Transverse colon (tissue), 4 donors: ENCODE results near the gene MRPL11. TPM values are rescaled to one million over a fixed set of nuclear protein-coding genes. Genes with fewer than 3 reads are reported as not detected.

Experiments
- DNase-seq: peaks from one replicate; pipeline ENCODE4 v3.0.0-alpha.2; 2019
- H3K27ac ChIP-seq, 4 donors: fragments of 200-600 bp; sonication (generic); 2 replicates each; pipeline ENCODE4 v1.5.1; 2016 to 2018; ENCODE audit warnings: inconsistent platforms in 4 of 4
- H3K27me3 ChIP-seq: fragments of 200-600 bp; sonication (generic); 2 replicates; pipeline ENCODE4 v1.5.1; 2017; ENCODE audit warnings: inconsistent platforms
- H3K36me3 ChIP-seq, 4 donors: fragments of 200-600 bp; sonication (generic); 2 replicates each; pipeline ENCODE4 v1.5.1; 2017 to 2019; ENCODE audit warnings: inconsistent platforms in 4 of 4
- H3K4me1 ChIP-seq, 4 donors: fragments of 200-600 bp; sonication (generic); 2 replicates each; pipeline ENCODE4 v1.5.1; 2017 to 2020; ENCODE audit warnings: inconsistent platforms in 4 of 4
- H3K4me3 ChIP-seq, 4 donors: fragments of 200-600 bp; sonication (generic); 1 replicate in 1 of 4; 2 replicates in 3 of 4; pipeline versions ENCODE4 v1.5.1 to v1.6.1; 2017 to 2019; ENCODE audit warnings: inconsistent platforms in 4 of 4
- H3K9me3 ChIP-seq, 2 donors: fragments of 200-600 bp; sonication (generic); 2 replicates each; pipeline ENCODE4 v1.5.1; 2017 to 2019; ENCODE audit warnings: inconsistent platforms in 2 of 2
- EP300 ChIP-seq: sonication (generic); formaldehyde crosslinking; IDR thresholded peaks from one replicate; pipeline ENCODE4 v1.6.1; 2017; ENCODE audit warnings: antibody characterized with exemption, low read depth
- POLR2A ChIP-seq: fragments of 450-650 bp; IDR thresholded peaks from one replicate; pipeline ENCODE4 v1.6.1; 2016; ENCODE audit warnings: antibody characterized with exemption, mild to moderate bottlenecking, moderate library complexity
- POLR2AphosphoS5 ChIP-seq, 3 donors: sonication (generic); formaldehyde crosslinking; IDR thresholded peaks; one replicate each; pipeline ENCODE4 v1.6.1; 2016; ENCODE audit warnings: antibody characterized with exemption in 3 of 3
- WGBS, 2 donors: methylation state at CpG; one replicate each; pipeline ENCODE4 v1.1.5; 2018; ENCODE audit warnings: low coverage in 1 of 2; 5-methylcytosine and 5-hydroxymethylcytosine counted together
- in situ Hi-C, 4 donors: fragments of 200-750 bp; cut with MboI; loops; one replicate each; pipeline versions ENCODE4 v1.15.0 to v1.15.1; 2017; ENCODE audit warnings: low sequenced_read_pairs in 3 of 4, low pct_ligation_motif_present in 1 of 4, low pct_unique_long_range_greater_than_20kb in 1 of 4
- intact Hi-C: fragments of 100-400 bp; cut with DNase I; formaldehyde crosslinking; loops from one replicate; pipeline ENCODE4 v1.15.1; 2023; ENCODE audit warnings: low total_unique reads
- total RNA-seq, 4 donors: library from RNA; depleted of rRNA; stranded (reverse); fragments of >200 nt; gene quantifications; one replicate each; pipeline ENCODE4 v1.1.0, GENCODE V29; 2016
- TF ChIP-seq, protein P1 (sequence below), 5 experiments: fragments of 200-600 bp in 3 of 5; fragments of 450-650 bp in 2 of 5; sonication (generic) in 3 of 5; IDR thresholded peaks; 1 replicate in 2 of 5; 2 replicates in 3 of 5; pipeline ENCODE4 v1.5.1; 2016 to 2017; ENCODE audit warnings: antibody characterized with exemption in 5 of 5, inconsistent platforms in 3 of 5, mild to moderate bottlenecking in 2 of 5, moderate library complexity in 1 of 5

MRPL11 gene
- total RNA-seq, 4 donors from 2014 or later, result 39.6 to 127 (median 43.5) TPM

DNA sequence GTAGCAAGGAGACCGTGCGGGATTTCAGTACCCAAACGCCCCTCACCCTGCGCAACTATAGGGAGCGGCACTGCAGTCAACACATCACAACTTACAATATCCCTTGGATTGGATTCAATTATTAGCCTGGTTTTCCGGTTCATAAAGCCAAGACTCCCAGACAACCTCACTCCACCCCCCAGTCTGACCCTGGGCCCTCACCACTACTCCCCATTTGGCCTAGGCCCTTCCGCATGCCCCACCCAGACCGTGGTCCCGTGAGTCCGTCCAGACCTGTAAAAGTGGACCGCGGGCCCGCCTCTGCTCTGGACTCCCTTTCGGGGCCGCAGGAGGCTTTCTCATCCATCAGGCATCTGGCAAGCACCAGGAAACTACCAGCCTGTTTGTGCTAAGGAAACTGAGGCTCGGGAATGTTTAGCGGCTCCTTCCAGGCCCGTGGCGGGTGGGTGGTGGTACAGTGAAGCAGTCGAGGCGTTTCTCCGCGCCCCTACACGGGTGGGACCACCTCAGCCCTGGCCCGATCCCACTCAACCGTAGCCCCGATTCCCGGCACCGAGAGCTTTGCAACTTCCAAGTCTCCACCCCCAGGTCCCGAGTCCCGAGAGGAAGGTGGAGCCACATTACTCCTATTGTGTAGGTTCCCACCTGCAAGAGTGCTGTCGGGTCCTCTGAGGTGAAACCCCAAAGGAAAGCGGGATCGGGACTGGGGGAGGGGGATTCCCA, 40.9 kb upstream of the MRPL11 start:
- H3K9me3 ChIP-seq, result no peaks in the 10 kb centered on the region
- H3K27ac ChIP-seq, result peak overlapping the region; percentile 89 to 97 (median 96)
- TF ChIP-seq EP300 (no peak), POLR2AphosphoS5 (IDR thresholded peaks at IDR 0.05) (no peak), POLR2A (no peak)
- TF ChIP-seq, protein P1, sequence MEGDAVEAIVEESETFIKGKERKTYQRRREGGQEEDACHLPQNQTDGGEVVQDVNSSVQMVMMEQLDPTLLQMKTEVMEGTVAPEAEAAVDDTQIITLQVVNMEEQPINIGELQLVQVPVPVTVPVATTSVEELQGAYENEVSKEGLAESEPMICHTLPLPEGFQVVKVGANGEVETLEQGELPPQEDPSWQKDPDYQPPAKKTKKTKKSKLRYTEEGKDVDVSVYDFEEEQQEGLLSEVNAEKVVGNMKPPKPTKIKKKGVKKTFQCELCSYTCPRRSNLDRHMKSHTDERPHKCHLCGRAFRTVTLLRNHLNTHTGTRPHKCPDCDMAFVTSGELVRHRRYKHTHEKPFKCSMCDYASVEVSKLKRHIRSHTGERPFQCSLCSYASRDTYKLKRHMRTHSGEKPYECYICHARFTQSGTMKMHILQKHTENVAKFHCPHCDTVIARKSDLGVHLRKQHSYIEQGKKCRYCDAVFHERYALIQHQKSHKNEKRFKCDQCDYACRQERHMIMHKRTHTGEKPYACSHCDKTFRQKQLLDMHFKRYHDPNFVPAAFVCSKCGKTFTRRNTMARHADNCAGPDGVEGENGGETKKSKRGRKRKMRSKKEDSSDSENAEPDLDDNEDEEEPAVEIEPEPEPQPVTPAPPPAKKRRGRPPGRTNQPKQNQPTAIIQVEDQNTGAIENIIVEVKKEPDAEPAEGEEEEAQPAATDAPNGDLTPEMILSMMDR (IDR thresholded peaks at IDR 0.05), result peak in 1 of 5 experiments; percentile 9
- peak; percentile 55 for DNase-seq
- H3K27me3 ChIP-seq, result no peaks in the 10 kb centered on the region
- no peaks in the 10 kb centered on the region for H3K36me3 ChIP-seq
- intact Hi-C loops (no loop called here), in situ Hi-C loops (no loop called here)
- WGBS, 2 donors, result 1% methylated on average over 26 of the region's 34 CpGs; no CpG with 5 or more reads in 1 of the 2 donors
- H3K4me3 ChIP-seq, result peak overlapping the region; percentile 43 to 71 (median 59)
- peaks cover 0 to 18% (median 15%) of the 10 kb centered on the region in 4 donors for H3K4me1 ChIP-seq

DNA sequence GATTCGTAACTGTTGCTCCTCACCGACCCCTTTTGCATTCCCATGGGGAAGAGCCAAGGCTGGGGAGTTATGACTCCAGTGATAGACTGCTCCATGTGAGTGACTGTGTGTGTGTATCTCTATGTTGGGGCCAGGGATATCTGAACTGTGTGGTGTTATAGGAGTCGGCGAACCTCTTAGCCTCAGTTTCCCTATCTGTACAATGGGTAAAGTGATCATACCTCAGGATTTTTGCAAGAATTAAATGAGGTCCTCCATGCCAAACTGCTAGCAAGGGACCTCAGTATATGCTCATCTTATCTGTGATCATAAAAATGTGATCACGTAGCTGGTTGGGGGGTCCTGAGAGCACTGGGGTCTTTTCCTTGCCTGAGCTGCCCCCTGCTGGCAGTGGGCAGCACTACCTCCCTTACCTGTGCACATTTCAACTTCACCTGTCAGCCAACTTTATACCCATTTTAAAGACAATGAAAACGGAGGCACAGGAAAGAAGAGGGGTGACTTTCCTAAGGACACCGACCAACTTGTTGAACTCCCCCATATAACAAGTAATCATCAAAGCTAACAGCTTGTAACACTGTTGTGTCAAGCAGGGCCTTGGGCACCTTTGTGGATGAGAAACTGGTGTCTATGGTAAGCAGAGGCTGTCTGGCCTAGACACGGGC, 40.2 kb upstream of the MRPL11 start:
- Histone ChIP-seq H3K4me3 (peak overlapping the region; percentile 43 to 71 (median 59)), H3K9me3 (no peaks in the 10 kb centered on the region)
- no peak for DNase-seq

DNA sequence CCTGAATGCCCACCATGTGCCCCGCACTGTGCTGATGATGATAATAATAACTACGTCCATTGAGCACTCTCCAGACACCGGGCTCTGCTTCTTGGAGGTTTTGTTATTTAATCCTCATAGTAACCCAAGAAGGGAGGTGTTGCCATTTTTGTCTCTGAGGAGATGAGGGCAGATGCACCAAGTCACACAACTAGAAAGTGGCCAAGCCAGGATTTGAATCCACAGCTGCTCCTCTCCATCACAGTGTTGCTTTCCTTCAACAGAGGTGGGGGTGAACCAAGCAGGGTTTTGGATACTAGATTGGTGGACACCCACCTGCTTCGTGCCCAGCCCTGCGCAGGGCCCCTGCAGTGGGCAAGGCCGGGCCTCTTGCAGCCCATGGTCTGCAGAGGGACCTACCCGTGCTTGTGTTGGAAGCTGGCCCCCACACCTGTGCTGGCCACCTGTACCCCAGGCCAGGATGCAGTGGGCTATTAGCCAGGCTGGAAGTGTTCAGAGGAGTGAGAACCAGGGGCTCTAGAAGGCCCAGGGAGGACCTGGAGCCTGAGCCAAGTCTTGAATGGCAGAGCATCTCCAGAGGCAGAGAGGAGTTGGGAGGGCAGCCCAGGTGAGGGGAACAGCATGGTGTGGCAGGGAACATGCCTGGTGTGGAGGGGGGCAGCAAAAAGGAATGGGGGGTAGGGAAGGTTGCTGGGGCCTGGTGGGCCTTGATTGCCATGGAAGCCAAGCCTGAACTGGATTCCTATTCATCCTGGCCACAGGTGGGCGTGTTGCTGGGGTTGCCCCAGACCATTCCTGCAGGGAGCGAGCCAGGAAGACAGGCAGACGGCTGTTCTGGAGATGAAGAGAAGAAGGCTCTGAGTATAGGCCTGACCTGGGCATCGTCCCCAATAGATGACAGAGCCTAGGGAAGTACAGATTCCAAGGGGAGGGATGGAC, 38.9 kb upstream of the MRPL11 start:
- H3K36me3 ChIP-seq, result no peaks in the 10 kb centered on the region
- peaks cover 0 to 18% (median 15%) of the 10 kb centered on the region in 4 donors for H3K4me1 ChIP-seq
- no peak for TF ChIP-seq POLR2AphosphoS5 (IDR thresholded peaks at IDR 0.05)
- no peak for TF ChIP-seq POLR2A
- TF ChIP-seq EP300, result no peak
- TF ChIP-seq, protein P1 (IDR thresholded peaks at IDR 0.05), result no peak
- WGBS, 2 donors, result 84 to 100% methylated on average over 1 to 11 of the region's 11 CpGs
- in situ Hi-C loops (no loop called here), intact Hi-C loops (no loop called here)
- no peaks in the 10 kb centered on the region for H3K9me3 ChIP-seq
- no peak overlapping the region for H3K4me3 ChIP-seq
- H3K27me3 ChIP-seq, result no peaks in the 10 kb centered on the region
- DNase-seq, result no peak
- no peak overlapping the region for H3K27ac ChIP-seq

More for the DNA sequence above, 40.2 kb upstream of the MRPL11 start:
- in situ Hi-C loops (no loop called here), intact Hi-C loops (no loop called here)
- Histone ChIP-seq H3K4me1 (peaks cover 0 to 18% (median 15%) of the 10 kb centered on the region in 4 donors), H3K27ac (peak overlapping the region; percentile 89 to 97 (median 96)), H3K27me3 (no peaks in the 10 kb centered on the region), H3K36me3 (no peaks in the 10 kb centered on the region)
- TF ChIP-seq, protein P1 (IDR thresholded peaks at IDR 0.05), result peak; percentile 75 to 85 (median 80)
- no peak for TF ChIP-seq POLR2A
- TF ChIP-seq POLR2AphosphoS5 (IDR thresholded peaks at IDR 0.05), result no peak
- WGBS, 2 donors, result 43 to 85% methylated on average over 2 to 8 of the region's 8 CpGs
